NT2/D1 (cell line): ENCODE data around the gene BIN1.

ENCODE experiments used
- SUZ12 ChIP-seq: IDR thresholded peaks from 2 replicates; pipeline ENCODE4 v1.6.1; 2011; ENCODE audit not compliant: insufficient read length, insufficient read depth; ENCODE audit errors: extremely low read depth
- YY1 ChIP-seq: IDR thresholded peaks from 2 replicates; pipeline ENCODE4 v1.6.1; 2011; ENCODE audit not compliant: insufficient read length, insufficient read depth
- ZNF274 ChIP-seq: IDR thresholded peaks from 2 replicates; pipeline ENCODE4 v1.6.1; 2011; ENCODE audit warnings: mild to moderate bottlenecking, low read depth, low read length

- TF ChIP-seq YY1 (no peak), ZNF274 (no peak), SUZ12 (no peak)
Measured at GRCh38 chr2:127068351-127068741, 38.6 kb downstream of the BIN1 start.
